GM12878 (cell line): ENCODE measurements around the gene ANTXR1. TPM values are rescaled to one million over a fixed set of nuclear protein-coding genes. Genes with fewer than 3 reads are reported as not detected.

Experiments used
- ATAC-seq: fragments of 200-7000 bp; cut with Tn5 transposase; 3 replicates; pipeline ENCODE4 v1.9.1; 2020; ENCODE audit warnings: mild to moderate bottlenecking, moderate library complexity
- BruUV-seq: library from RNA; stranded (reverse); fragments of 400-500 nt; replicated peaks from 2 replicates; lab custom pipeline; 2021; lab: Mats Ljungman, UMichigan
- CTCF ChIA-PET: fragments of 300-600 bp; sonication (Branson Sonifier 250); formaldehyde crosslinking; extraction: SDS; loops from one replicate; lab custom pipeline; 2021; ENCODE audit warnings: inconsistent platforms; lab: Yijun Ruan, JAX
- POLR2A ChIA-PET: fragments of 350-600 bp; formaldehyde crosslinking; extraction: SDS; loops from one replicate; lab custom pipeline; 2021; ENCODE audit warnings: inconsistent platforms; lab: Charles Lee
- RAD21 ChIA-PET: fragments of 300-600 bp; sonication (Branson Sonifier 250); formaldehyde crosslinking; loops from one replicate; lab custom pipeline; 2023; ENCODE audit warnings: antibody characterized with exemption; ENCODE audit not compliant: unreplicated experiment; lab: Charles Lee
- SMC1A ChIA-PET: fragments of 300-600 bp; sonication (Branson Sonifier 250); formaldehyde crosslinking; loops from one replicate; lab custom pipeline; 2023; ENCODE audit not compliant: unreplicated experiment, uncharacterized antibody; lab: Charles Lee
- DNase-seq: peaks from one replicate; pipeline ENCODE4 v3.0.0-alpha.2; 2011; ENCODE audit warnings: low read depth, low spot score
- FAIRE-seq: peaks from 3 replicates; lab custom pipeline; 2011; peaks lifted over from hg19 to GRCh38; lab: Jason Lieb, UNC
- H2AFZ ChIP-seq: 2 replicates; pipeline ENCODE4 v1.6.0; 2011; ENCODE audit warnings: low read depth, low read length, control low read depth; ENCODE audit not compliant: control insufficient read depth
- H3K27ac ChIP-seq: 2 replicates; pipeline ENCODE4 v1.5.1; 2011; ENCODE audit warnings: control low read depth; ENCODE audit not compliant: control insufficient read depth, insufficient read depth
- H3K27me3 ChIP-seq, 2 experiments: replicated peaks in 1 of 2; 2 replicates each; pipeline versions ENCODE4 v1.6.0 to v1.6.1; 2011; ENCODE audit warnings: low read length in 1 of 2; ENCODE audit not compliant: control insufficient read depth in 2 of 2, insufficient read depth in 2 of 2
- H3K36me3 ChIP-seq, 2 experiments: 2 replicates each; pipeline ENCODE4 v1.5.1; 2011; ENCODE audit warnings: low read length in 1 of 2; ENCODE audit not compliant: control insufficient read depth in 2 of 2, insufficient read depth in 2 of 2
- H3K4me1 ChIP-seq: 2 replicates; pipeline ENCODE4 v1.6.1; 2011; ENCODE audit warnings: mild to moderate bottlenecking, low read length, moderate library complexity, mixed read lengths; ENCODE audit not compliant: control insufficient read depth, insufficient read depth
- H3K4me2 ChIP-seq: 2 replicates; pipeline ENCODE4 v1.6.0; 2011; ENCODE audit warnings: control low read depth; ENCODE audit not compliant: control insufficient read depth, insufficient read depth
- H3K4me3 ChIP-seq: fragments of 200-600 bp; sonication (generic); 2 replicates; pipeline ENCODE4 v1.5.1; 2016
- H3K79me2 ChIP-seq: 2 replicates; pipeline ENCODE4 v1.6.0; 2011; ENCODE audit warnings: low read length; ENCODE audit not compliant: control insufficient read depth, insufficient read depth
- H3K9ac ChIP-seq: 2 replicates; pipeline ENCODE4 v1.8.0; 2011; ENCODE audit warnings: low read length, control low read depth, mixed read lengths; ENCODE audit not compliant: control insufficient read depth, insufficient read depth
- H3K9me3 ChIP-seq: replicated peaks from 3 replicates; pipeline ENCODE4 v1.5.1; 2011; ENCODE audit warnings: mild to moderate bottlenecking, low read length; ENCODE audit not compliant: control insufficient read depth, insufficient read depth
- H4K20me1 ChIP-seq: 2 replicates; pipeline ENCODE4 v1.6.0; 2011; ENCODE audit not compliant: control insufficient read depth, insufficient read depth
- FOS ChIP-seq: IDR thresholded peaks from 3 replicates; pipeline ENCODE4 v1.6.1; 2011; ENCODE audit warnings: borderline replicate concordance; ENCODE audit not compliant: insufficient read length; ENCODE audit errors: extremely low read depth
- JUND ChIP-seq: IDR thresholded peaks from 2 replicates; pipeline ENCODE4 v1.6.1; 2012; ENCODE audit warnings: low read depth, mild to moderate bottlenecking, low read length, improper control_type of control experiment, moderate library complexity
- KLF5 ChIP-seq: fragments of 450-650 bp; IDR thresholded peaks from 2 replicates; pipeline ENCODE4 v1.6.1; 2014; ENCODE audit warnings: mild to moderate bottlenecking; ENCODE audit not compliant: partially characterized antibody
- MLLT1 ChIP-seq: fragments of 450-650 bp; IDR thresholded peaks from 2 replicates; pipeline ENCODE4 v1.6.1; 2016; ENCODE audit warnings: mild to moderate bottlenecking
- POLR2A ChIP-seq: IDR thresholded peaks from 2 replicates; pipeline ENCODE4 v1.6.1; 2011; ENCODE audit warnings: low read depth, mild to moderate bottlenecking, low read length
- SMC3 ChIP-seq: IDR thresholded peaks from 2 replicates; pipeline ENCODE4 v1.6.1; 2011; ENCODE audit warnings: low read length, improper control_type of control experiment, borderline replicate concordance
- ZNF384 ChIP-seq: IDR thresholded peaks from 2 replicates; pipeline ENCODE4 v1.6.1; 2012; ENCODE audit warnings: low read depth, mild to moderate bottlenecking, low read length, improper control_type of control experiment, borderline replicate concordance
- ZNF592 ChIP-seq: fragments of 450-650 bp; IDR thresholded peaks from 2 replicates; pipeline ENCODE4 v1.6.1; 2017; ENCODE audit warnings: mild to moderate bottlenecking, moderate library complexity
- WGBS: methylation state at CpG from one replicate; pipeline ENCODE4 v1.1.6; 2016; ENCODE audit warnings: low lambda C conversion rate; ENCODE audit not compliant: insufficient replicate concordance, insufficient coverage; ENCODE audit errors: missing lambda C conversion rate; 5-methylcytosine and 5-hydroxymethylcytosine counted together
- in situ Hi-C: fragments of 300-500 bp; cut with MboI; formaldehyde crosslinking; loops from 9 replicates; pipeline ENCODE4 v1.14.3; 2018; ENCODE audit warnings: mixed read lengths
- intact Hi-C: fragments of 100-400 bp; cut with micrococcal nuclease; formaldehyde crosslinking; loops from one replicate; pipeline ENCODE4 v1.14.2; 2022; ENCODE audit not compliant: unreplicated experiment
- polyA plus RNA-seq, 11 experiments: library from polyadenylated mRNA; depleted of rRNA in 4 of 11; unstranded in 6 of 11; stranded (reverse) in 5 of 11; fragments of >200 nt; fragmentation: Nextera tagmentation in 4 of 11; fragmentation: Illumina TruSeq in 1 of 11; extraction: Ambion mirVana in 4 of 11; extraction: Trizol in 1 of 11; gene quantifications; 1 replicate in 1 of 11; 2 replicates in 10 of 11; pipeline versions ENCODE4 v1.2.1 to v1.2.3, GENCODE V29; 2011 to 2016; ENCODE audit warnings: inconsistent platforms in 2 of 11, missing spikeins in 2 of 11, low read depth in 1 of 11
- total RNA-seq, 4 experiments: library from RNA; depleted of rRNA in 3 of 4; stranded (reverse); fragments of >200 nt in 3 of 4; fragmentation: Illumina TruSeq in 1 of 4; extraction: Trizol in 1 of 4; gene quantifications; 2 replicates each; pipeline versions ENCODE4 v1.2.1 to v1.2.3, GENCODE V29; 2013 to 2021
- TF ChIP-seq, protein P1 (sequence below): fragments of 450-650 bp; IDR thresholded peaks from 2 replicates; pipeline ENCODE4 v1.6.1; 2017; ENCODE audit warnings: antibody characterized with exemption, mild to moderate bottlenecking, moderate library complexity

ANTXR1 gene
- total and polyA plus RNA-seq, 10 of the 15 experiments (the other 5 are each of a cell fraction or from before 2014, with no cell fraction given) = 0.09 to 0.26 TPM; not detected in 8

GRCh38 chr2:69291721-69292120 is 278.7 kb downstream of the ANTXR1 start:
- H3K27ac ChIP-seq = no peak overlapping the region
- no peak for DNase-seq
- CTCF ChIA-PET = no interaction called here
- no peak for FAIRE-seq
- BruUV-seq = no TSS peak
- no peak for TF ChIP-seq SMC3
- TF ChIP-seq, all 136 proteins: peak for 0
- Histone ChIP-seq H3K79me2 (no peaks in the 10 kb centered on the region), H3K4me1 (no peaks in the 10 kb centered on the region), H3K36me3 (no peaks in the 10 kb centered on the region), H3K27me3 (peaks cover 0 to 7% of the 10 kb centered on the region in 2 experiments; a peak in 2 of 4 replicates), H4K20me1 (no peaks in the 10 kb centered on the region), H3K4me2 (no peak overlapping the region), H3K9me3 (no peaks in the 10 kb centered on the region), H3K9ac (no peak overlapping the region), H3K4me3 (no peak overlapping the region), H2AFZ (no peak overlapping the region)
- ChIA-PET SMC1A (interaction anchor here (1.3 kb wide), 1 partner anchor 20 kb away, joined by 3 read pairs; no protein-coding TSS in a partner anchor), POLR2A (no interaction called here), RAD21 (no interaction called here)
- no peak for ATAC-seq
- 56% methylated on average over 3 of the region's 3 CpGs for WGBS
- in situ Hi-C loops = no loop called here
- intact Hi-C loops = no loop called here

GRCh38 chr2:69292256-69292655 is 279.3 kb downstream of the ANTXR1 start:
- H3K9ac ChIP-seq = no peak overlapping the region
- no peak for FAIRE-seq
- DNase-seq = no peak
- H3K36me3 ChIP-seq = no peaks in the 10 kb centered on the region
- intact Hi-C loops (no loop called here), in situ Hi-C loops (no loop called here)
- no peaks in the 10 kb centered on the region for H3K9me3 ChIP-seq
- ChIA-PET CTCF (no interaction called here), RAD21 (no interaction called here), SMC1A (no interaction called here), POLR2A (no interaction called here)
- H2AFZ ChIP-seq = no peak overlapping the region
- H4K20me1 ChIP-seq = no peaks in the 10 kb centered on the region
- H3K4me1 ChIP-seq = no peaks in the 10 kb centered on the region
- no peak overlapping the region for H3K4me2 ChIP-seq
- H3K79me2 ChIP-seq = no peaks in the 10 kb centered on the region
- no TSS peak for BruUV-seq
- 5% methylated on average over 3 of the region's 3 CpGs for WGBS
- H3K4me3 ChIP-seq = no peak overlapping the region
- H3K27ac ChIP-seq = no peak overlapping the region
- ATAC-seq = no peak
- peaks cover 0 to 7% of the 10 kb centered on the region in 2 experiments; a peak in 2 of 4 replicates for H3K27me3 ChIP-seq
- TF ChIP-seq POLR2A (no peak), FOS (no peak), ZNF384 (no peak), MLLT1 (no peak), KLF5 (no peak), ZNF592 (no peak), JUND (no peak)
- TF ChIP-seq, protein P1, sequence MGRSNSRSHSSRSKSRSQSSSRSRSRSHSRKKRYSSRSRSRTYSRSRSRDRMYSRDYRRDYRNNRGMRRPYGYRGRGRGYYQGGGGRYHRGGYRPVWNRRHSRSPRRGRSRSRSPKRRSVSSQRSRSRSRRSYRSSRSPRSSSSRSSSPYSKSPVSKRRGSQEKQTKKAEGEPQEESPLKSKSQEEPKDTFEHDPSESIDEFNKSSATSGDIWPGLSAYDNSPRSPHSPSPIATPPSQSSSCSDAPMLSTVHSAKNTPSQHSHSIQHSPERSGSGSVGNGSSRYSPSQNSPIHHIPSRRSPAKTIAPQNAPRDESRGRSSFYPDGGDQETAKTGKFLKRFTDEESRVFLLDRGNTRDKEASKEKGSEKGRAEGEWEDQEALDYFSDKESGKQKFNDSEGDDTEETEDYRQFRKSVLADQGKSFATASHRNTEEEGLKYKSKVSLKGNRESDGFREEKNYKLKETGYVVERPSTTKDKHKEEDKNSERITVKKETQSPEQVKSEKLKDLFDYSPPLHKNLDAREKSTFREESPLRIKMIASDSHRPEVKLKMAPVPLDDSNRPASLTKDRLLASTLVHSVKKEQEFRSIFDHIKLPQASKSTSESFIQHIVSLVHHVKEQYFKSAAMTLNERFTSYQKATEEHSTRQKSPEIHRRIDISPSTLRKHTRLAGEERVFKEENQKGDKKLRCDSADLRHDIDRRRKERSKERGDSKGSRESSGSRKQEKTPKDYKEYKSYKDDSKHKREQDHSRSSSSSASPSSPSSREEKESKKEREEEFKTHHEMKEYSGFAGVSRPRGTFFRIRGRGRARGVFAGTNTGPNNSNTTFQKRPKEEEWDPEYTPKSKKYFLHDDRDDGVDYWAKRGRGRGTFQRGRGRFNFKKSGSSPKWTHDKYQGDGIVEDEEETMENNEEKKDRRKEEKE = no peak
